GM18873 (cell line): ENCODE data around the gene NKX3-2.
A peak's percentile ranks its signal among the peaks of the same experiment; 100 is the strongest.

Experiments
- ATAC-seq: cut with Tn5 transposase; IDR thresholded peaks from one replicate; pipeline ENCODE4 v1.9.1; 2021; ENCODE audit warnings: mild to moderate bottlenecking, moderate library complexity, moderate number of reproducible peaks; ENCODE audit not compliant: unreplicated experiment, low FRiP score

NKX3-2 gene

DNA sequence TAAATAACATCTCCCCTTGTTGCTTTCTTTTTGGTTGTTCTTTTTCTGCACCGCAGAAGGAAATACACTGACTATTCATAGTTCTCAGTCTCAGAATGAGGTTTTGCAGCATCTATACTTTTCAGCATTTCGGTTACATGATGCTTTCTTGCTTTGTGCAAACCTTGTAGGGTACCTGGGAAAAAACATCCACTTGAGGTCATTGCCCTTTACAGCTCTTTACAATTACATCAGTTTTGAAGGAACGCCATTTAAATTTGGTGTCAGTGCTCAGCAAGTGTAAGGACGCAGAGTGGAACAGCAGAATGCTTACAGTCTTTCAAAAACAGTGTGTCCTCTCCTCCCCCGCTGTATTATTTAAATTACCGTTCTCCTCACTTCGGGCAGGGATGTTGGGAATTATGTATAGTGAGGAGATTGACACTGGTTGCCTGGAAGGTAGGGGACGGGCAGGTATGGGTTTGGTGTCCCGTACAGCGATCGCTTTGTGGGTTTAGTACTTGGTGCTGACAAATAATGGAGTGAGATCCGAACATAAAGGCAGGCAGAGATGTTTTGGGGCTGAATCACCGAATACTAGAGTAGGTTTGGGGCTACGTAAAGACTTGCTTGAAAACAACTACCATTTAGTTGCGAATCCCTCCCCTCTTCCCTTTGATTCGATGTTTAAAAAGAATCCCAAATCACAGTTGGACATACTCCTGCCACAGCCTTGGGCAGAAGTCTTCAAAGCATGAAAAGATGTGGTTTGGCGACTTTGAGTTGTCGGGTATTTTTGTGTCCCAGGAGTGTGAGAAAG, 2.0 kb upstream of the NKX3-2 start:
- no peak for ATAC-seq

- ATAC-seq, result no peak
Observed at GRCh38 chr4:13545394-13545808, 1.1 kb upstream of the NKX3-2 start.

DNA sequence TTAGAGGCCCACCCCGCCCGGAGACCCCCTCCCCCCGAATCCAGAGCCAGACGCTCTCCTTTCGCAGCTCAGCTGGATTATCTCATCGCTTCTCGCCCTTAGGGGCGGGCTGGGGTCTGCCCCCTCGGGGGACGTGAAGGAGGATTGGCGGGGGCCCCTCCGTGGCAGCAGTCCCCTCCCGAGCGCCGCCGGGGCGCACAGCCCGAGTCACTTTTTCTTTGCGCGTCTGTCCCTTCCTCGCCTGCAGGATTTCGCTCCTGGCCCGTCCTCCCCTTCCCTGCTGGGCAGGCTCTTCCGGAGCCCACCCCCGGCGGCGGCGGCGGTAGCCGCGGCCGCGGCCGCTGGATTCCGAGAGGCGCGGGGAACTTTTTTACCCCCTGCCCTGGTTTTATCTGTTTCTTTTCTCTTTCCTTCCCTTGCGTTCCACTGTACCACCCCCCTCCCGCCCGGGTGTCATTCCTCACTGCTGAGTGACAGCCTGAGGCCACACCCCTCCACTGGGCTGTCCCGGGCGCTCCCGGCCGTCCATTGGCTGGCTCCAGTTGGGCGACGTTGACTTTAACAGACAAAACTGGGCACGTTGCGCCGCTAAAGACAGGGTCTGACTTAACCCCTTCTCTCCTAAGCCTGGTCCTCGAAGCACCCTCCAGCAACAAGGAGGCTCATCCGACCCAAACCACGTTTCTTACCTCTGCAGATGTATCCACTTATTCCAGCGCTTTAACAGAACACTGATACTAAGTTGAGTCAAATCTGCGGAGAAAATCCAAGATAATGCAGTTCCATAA, 492 bp upstream of the NKX3-2 start:
- peak; percentile 34 for ATAC-seq

DNA sequence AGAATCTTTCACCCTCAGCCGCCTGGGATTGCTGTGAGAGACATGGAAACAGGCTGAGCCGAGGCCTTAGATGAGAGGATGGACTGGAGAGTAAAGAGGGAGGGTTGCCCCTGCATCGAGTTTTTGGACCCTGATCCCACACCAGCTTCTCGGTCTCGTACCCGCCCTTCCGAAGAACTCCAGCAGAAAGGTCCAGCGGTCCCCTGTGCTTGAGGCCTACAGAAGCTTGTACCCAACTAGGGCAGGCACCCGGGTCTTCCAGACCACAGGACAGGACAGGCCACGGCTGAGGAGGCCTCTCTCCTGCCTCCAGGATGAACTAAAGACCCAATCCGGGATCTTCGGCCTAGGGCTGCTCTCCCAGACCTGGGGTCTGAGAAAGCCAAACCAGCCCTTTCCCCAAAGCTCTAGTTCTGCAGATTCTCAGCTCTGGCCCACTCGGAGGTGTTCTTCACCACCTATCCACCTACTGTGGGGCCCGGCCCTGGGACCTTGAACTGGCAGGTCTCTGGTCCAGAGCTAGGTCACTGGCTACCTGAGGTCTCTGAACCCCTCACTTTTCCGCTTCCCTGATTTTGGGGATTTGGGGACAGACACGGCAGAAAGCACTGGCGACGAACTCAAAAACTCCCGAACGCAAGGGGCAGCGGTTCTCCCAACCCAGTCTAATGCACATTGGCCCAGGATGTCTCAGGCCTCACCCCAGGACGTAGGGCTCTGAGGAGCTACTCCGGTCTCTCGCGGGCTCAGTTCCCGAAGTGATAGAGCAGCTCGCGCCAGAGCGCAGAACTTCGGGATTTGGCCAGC, 1.1 kb downstream of the NKX3-2 start:
- ATAC-seq, result no peak

DNA sequence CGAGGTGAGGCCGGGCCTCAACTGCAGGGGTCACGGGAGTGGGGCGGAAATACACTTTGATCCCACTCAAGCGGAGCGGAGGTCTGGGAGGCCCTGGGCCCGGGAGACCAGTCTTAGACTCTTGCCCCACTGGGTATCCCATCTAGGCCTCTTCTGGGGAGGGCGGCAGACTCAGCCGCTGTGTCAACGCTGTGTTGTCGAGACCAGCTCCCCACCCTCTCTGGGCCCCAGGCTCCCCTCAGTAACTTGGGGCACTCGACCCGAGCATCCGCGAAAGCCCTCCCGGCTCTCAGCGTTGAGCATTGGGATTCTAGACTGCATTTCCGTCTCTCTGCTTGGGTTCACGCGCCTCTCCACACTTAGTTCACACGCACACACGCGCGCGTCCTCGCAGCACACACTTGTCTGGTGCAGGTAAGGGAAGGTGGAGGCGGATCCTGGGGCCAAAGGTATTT, 1.7 kb downstream of the NKX3-2 start:
- no peak for ATAC-seq

GRCh38 chr4:13541720-13542576, 2.4 kb downstream of the NKX3-2 start:
- no peak for ATAC-seq

- no peak for ATAC-seq
Observed at GRCh38 chr4:13541176-13541604, 3.1 kb downstream of the NKX3-2 start.

DNA sequence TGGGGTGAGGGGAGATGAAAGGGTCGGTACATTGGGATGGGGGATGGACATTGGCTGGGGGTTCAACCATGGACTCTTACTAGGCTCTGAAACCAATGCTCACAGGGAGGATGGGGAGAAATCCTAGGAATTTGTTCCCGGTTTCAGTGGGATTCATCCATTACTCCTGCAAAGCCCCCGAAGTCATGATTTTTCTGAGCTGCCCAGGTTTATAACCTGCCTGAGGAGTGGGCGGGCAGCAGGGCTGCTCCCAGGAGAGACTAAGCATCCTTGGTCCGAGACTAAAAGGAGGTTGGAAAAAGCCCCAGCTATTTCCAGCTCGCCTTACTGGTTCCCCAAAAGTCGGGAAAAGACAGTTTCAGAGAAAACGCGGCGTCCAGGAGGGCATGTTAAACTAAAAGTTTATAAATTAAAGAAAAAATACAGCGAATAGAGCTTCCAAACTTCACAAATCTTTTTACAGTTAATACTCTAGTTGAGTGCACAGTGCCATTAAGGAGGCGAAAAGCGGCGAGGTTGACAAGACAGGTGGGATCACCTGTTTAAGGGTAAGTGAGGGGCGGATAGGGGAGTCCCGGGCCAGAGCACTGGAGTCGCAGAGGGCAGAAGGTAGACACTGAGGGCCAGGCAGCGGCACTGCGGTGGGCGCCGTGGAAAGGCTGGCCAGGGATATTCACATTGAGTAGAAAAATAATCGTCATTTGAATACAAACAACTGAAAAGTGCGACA, 3.7 kb downstream of the NKX3-2 start:
- ATAC-seq, result no peak

- no peak for ATAC-seq
Observed at GRCh38 chr4:13539619-13540445, 4.5 kb downstream of the NKX3-2 start.

DNA sequence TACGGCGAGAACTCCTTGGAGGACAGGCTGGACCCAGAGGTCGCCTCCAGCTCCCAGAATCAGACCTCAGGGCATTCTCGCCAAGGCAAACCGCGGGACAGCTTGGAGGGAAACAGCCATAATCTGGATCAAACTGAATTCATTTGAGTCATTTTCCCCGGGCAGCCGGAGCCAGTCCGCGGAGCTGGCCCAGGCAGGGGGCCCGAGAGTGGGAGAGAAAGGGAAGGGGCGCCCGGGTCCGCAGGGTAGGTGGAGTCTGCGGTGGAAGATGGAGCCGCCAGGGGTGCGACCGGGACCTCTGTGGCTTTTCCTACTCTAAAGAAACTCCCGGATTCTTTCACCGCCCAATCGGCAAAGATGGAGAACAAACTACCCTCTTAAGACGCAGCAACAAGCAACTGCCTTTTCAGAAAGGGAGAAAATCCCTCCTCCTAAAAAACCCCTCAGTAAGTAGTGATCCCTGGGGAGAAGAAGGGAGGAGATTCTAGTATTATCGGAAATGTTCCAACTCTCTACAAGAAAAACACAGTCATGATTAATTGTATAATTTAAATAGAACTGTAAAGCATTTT, 5.2 kb downstream of the NKX3-2 start:
- ATAC-seq, result no peak

GRCh38 chr4:13538427-13538973, 5.8 kb downstream of the NKX3-2 start:
- ATAC-seq, result no peak

GRCh38 chr4:13537832-13538177, 6.5 kb downstream of the NKX3-2 start:
- ATAC-seq, result no peak

DNA sequence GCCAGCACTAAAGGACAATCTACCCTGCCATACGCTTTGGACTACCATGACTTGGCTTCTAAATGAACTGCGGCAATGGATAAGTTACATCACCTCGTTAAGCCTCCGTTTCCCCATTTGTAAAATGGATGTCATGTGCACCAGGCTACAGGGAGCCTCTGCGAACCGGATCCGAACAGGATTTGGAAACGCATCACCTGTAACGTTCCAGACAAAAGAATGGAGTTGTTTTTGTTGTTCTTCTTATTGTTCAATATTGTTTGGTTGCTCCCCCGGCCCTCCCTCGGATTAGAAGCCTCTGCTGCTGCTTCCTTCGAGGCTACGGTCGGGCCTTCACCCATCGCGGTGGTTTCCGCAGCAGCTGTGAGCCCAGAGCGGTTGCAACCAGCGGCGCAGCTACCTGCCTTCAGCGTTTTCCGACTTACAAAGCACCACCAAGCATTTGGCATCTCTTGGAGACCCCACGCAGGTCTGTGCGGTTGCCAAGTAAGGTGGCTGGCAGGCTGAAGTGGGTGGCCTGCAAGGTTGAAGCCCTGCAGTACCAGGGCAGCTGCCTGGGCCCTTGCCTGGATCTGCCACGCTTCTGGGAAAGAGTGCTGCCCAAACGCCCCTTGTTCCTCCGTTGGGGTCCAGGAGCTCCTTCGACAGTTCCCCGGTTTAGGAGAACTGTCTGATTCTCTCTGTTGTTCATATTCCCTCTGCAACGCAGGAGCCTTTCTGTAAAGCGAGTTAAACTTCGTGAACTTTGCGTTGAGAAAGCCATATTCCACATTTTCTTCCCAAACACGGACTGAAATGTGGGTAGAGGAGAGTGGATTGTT, 7.1 kb downstream of the NKX3-2 start:
- ATAC-seq, result no peak

DNA sequence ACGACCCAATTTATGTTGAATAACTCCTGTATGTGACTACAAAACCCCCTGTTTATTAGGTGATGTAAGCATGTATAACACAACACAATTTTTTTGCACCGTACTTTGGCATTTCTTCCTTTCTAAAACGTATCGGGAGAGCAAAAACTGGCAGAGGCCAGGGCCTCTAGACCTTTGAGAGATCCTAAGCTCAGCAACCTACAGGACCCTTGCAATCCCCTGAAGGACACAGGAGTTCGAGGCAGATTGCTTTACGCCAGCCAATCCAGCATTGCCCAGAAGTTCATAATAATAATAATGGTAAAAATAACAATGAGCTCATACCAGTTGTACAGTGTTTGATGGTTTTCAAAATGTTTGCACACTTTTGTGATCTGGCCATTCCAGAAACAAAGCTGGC, 7.7 kb downstream of the NKX3-2 start:
- ATAC-seq, result no peak

DNA sequence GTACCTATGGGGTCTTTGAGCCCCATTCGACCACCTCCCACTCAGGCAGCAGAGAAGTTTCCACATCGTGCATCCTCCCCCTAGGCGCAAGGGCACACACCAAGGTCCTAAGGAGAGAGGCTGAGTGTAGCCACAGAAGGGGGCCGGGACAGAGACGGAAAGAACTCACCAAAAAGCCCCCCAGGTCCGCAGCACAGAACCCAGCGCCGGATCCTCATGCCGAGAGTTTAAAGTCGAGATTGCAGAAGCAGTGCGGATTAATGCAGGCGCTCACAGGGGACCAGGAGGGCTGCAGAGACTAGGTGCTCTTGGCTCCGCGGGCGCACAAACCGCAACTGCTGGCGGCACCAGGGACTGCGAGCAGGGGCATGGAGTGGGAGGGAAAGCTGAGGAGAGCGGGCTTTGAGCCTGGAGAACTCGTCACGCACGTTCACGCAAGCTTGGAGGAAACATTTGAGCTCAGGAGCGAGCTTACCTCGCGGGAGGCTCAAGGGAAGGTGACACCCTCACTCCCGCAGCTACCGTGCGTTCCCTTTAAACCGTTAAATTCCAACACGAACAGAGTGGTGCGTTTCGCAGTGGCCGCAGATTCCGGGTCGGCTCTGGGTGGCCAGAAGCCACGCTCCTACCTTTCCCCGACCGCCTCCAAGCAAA, 8.5 kb downstream of the NKX3-2 start:
- ATAC-seq, result no peak

DNA sequence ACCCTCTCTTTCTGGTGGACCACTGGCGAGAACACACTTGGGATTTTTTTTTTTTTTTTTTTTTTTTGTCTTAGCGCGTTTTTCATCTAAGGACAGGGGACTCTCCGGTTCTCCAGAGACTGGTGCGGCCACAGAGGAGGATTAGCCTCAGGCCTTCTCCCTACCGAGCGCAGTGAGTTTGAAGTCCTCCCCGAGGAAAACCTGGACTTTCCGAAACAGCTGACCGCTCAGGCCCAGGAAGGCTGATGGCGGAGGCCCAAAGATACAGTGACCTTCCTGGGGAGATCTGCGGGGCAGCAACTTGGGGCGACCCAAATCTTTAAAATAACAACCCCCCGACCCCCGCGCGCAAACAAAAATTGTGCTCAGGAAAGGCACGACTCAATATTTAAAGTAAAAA, 9.2 kb downstream of the NKX3-2 start:
- no peak for ATAC-seq
